ENCODE measurements around the gene GPR183.
A peak's percentile ranks its signal among the peaks of the same experiment; 100 is the strongest.

DNA sequence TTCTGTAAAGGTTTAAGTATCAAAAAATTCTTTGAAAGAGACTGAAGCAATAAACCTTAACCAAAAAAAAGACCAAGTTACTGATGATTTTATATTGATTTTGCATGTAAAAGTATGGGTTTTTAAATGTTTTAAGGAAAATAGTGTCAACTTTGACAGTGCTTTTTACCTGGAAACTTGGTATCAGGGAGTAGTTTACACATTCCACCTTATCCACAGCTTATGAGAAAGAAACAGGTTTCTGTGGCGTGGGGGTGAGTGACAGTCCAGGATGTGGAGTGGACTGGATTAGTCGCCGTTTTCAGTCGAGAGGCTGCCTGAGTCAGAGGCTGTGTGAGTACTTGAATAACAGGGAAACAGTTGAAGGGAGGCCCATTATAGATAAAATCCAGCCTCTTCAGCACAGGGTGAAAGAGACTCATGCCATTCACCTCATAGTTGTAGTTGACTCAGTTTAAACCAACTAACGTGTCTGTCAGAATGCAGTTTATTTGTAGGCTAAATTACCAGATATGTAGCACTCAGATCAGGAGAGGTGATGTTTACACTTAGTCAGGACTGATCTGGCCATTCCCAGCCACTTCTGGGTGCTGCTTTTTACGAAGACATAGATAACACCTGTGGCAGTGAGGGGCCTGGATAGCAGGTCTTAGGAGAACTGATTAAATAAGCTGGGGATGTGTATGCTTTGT is 595 bp upstream of the GPR183 start:
- TF ChIP-seq POLR2A (IDR thresholded peaks at IDR 0.05; ENCODE audit: low read length), result peak; percentile 11
- no peak for TF ChIP-seq GATA1 (IDR thresholded peaks at IDR 0.05; ENCODE audit: low read depth, low read length)
